OCI-LY7 (cell line): ENCODE measurements around the gene SPATA31D1.

ENCODE experiments used
- EZH2phosphoT487 ChIP-seq: fragments of 200-600 bp; sonication (generic); IDR thresholded peaks from 2 replicates; pipeline ENCODE4 v1.6.1; 2018; ENCODE audit warnings: low read depth, borderline replicate concordance, mild to moderate bottlenecking, mixed run types, antibody characterized with exemption, low read length, moderate library complexity, mixed read lengths
- TF ChIP-seq, protein P1 (sequence below): fragments of 200-600 bp; sonication (generic); conservative IDR thresholded peaks from 2 replicates; pipeline ENCODE4 v1.5.1; 2014; ENCODE audit warnings: mild to moderate bottlenecking, antibody characterized with exemption, low read length, moderate library complexity, mixed read lengths

GRCh38 chr9:82031538-82032280 lies 43.1 kb downstream of the SPATA31D1 start:
- TF ChIP-seq, protein P1, sequence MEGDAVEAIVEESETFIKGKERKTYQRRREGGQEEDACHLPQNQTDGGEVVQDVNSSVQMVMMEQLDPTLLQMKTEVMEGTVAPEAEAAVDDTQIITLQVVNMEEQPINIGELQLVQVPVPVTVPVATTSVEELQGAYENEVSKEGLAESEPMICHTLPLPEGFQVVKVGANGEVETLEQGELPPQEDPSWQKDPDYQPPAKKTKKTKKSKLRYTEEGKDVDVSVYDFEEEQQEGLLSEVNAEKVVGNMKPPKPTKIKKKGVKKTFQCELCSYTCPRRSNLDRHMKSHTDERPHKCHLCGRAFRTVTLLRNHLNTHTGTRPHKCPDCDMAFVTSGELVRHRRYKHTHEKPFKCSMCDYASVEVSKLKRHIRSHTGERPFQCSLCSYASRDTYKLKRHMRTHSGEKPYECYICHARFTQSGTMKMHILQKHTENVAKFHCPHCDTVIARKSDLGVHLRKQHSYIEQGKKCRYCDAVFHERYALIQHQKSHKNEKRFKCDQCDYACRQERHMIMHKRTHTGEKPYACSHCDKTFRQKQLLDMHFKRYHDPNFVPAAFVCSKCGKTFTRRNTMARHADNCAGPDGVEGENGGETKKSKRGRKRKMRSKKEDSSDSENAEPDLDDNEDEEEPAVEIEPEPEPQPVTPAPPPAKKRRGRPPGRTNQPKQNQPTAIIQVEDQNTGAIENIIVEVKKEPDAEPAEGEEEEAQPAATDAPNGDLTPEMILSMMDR, result no peak
- TF ChIP-seq EZH2phosphoT487, result no peak
